IPS-15b (cell line): ENCODE measurements around the gene SCAMP2.
A peak's percentile ranks its signal among the peaks of the same experiment; 100 is the strongest.

Experiments
- H3K27me3 ChIP-seq: one replicate; pipeline ENCODE4 v1.6.1; 2013; ENCODE audit warnings: low read length; ENCODE audit not compliant: control insufficient read depth, insufficient read depth
- H3K36me3 ChIP-seq: one replicate; pipeline ENCODE4 v1.6.1; 2013; ENCODE audit warnings: low read length; ENCODE audit not compliant: control insufficient read depth, insufficient read depth
- H3K4me1 ChIP-seq: one replicate; pipeline ENCODE4 v1.6.1; 2013; ENCODE audit warnings: mild to moderate bottlenecking, low read length; ENCODE audit not compliant: control insufficient read depth, insufficient read depth
- H3K4me3 ChIP-seq: one replicate; pipeline ENCODE4 v1.5.1; 2013; ENCODE audit warnings: low read depth, low read length
- H3K9ac ChIP-seq: one replicate; pipeline ENCODE4 v1.6.1; 2013; ENCODE audit warnings: low read depth, mild to moderate bottlenecking, low read length
- H3K9me3 ChIP-seq: one replicate; pipeline ENCODE4 v1.6.1; 2013; ENCODE audit warnings: mild to moderate bottlenecking, low read length; ENCODE audit not compliant: control insufficient read depth, insufficient read depth

Gene SCAMP2

DNA sequence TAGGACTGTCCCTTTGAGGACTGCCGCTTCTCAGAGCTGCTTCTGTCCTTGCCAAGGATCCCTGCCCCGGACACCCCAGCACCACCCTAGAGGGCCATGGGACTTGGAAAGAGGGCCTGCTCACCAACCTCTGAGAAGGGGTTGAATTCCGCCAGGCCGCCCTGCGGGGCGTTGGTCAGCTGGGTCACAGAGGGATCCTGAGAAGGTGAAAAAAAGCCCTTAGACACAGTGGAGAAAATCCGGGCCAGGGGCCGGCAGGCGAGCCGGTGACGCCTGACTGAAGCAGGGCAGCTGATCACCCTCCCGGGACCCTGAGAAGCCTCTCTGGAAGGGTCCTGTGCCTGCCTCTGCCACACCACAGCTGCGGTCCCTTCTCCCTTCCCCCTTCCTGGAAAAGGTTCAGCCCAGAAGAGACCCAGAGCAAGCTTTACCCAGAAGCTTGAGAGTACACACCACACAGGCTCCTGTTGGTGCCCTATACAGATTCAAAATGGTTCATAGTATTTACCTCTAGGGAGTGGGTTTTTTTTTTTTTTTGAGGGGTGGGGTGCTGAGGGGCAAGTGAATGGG, 18.6 kb downstream of the SCAMP2 start:
- peaks cover 25% of the 10 kb centered on the region for H3K36me3 ChIP-seq
- no peaks in the 10 kb centered on the region for H3K4me1 ChIP-seq
- H3K9me3 ChIP-seq: no peaks in the 10 kb centered on the region
- H3K9ac ChIP-seq: no peak overlapping the region
- no peaks in the 10 kb centered on the region for H3K27me3 ChIP-seq
- no peak overlapping the region for H3K4me3 ChIP-seq

- H3K9ac ChIP-seq: no peak overlapping the region
- H3K9me3 ChIP-seq: no peaks in the 10 kb centered on the region
- H3K36me3 ChIP-seq: peaks cover 37% of the 10 kb centered on the region
- H3K4me3 ChIP-seq: no peak overlapping the region
- no peaks in the 10 kb centered on the region for H3K27me3 ChIP-seq
- H3K4me1 ChIP-seq: no peaks in the 10 kb centered on the region
These were observed 21.2 kb downstream of the SCAMP2 start for GRCh38 chr15:74851960-74852359.

DNA sequence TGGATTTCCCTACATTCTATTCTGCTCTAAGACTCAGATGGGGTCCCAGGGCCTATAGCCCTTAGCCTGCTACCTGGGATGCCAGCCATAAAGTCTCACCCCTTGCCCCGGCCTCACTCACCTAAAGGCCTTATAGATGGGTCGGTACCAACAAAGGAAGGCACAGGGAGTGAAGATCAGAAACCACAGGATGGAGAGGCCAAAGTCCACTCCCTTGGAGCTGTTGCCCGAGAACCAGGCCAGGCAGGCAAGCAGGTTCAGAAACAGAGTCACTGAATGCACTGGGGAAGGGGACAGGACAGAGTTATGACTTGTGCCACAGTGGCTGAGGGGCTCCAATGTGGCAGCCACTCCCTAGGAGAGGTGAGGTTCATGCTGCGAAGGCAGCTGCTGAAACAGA, 22.8 kb downstream of the SCAMP2 start:
- Histone ChIP-seq H3K9ac (no peak overlapping the region), H3K27me3 (no peaks in the 10 kb centered on the region), H3K9me3 (no peaks in the 10 kb centered on the region), H3K4me3 (no peak overlapping the region), H3K36me3 (peaks cover 37% of the 10 kb centered on the region), H3K4me1 (no peaks in the 10 kb centered on the region)

DNA sequence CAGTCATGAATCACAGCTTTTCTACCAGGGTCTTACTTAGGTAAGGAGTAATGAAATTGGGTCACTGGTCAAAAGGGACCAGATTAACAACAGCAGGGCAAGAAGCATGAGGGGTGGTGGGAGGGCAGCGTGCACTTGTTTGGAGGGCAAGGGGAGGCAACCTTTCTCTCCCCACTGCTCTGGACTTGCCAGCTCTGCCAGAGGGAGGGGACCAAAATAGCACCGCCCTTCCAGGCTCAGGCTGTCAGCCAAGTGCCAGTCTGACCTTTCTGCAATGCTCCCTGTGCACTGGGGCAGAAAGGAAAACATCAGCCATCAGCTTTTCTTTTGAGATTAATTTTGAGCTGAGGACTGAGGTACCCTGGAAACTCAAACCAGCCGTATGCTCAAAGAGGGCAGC, 25.7 kb downstream of the SCAMP2 start:
- Histone ChIP-seq H3K4me1 (peaks cover 3% of the 10 kb centered on the region), H3K9ac (no peak overlapping the region), H3K36me3 (peaks cover 31% of the 10 kb centered on the region), H3K9me3 (no peaks in the 10 kb centered on the region), H3K27me3 (no peaks in the 10 kb centered on the region), H3K4me3 (no peak overlapping the region)

DNA sequence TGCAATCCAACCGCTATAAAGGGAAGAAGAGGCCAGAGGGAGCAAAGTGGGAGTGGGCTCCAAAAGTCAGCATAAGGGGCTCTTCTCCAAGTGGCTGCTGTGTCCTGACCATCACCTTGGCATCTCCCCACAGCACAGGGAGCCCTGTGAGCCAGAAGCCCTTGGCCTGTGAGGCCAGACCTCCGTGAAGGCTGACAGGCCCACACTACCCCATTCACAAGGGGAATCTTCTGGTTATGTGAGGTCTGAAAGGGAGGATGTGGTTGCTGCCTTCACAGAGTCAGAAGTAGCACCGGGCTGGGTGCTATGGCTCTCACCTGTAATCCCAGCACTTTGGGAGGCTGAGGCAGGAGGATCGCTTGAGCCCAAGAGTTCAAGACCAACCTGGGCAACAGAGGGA, 27.6 kb downstream of the SCAMP2 start:
- no peaks in the 10 kb centered on the region for H3K27me3 ChIP-seq
- no peaks in the 10 kb centered on the region for H3K9me3 ChIP-seq
- H3K4me1 ChIP-seq: peaks cover 3% of the 10 kb centered on the region
- peaks cover 20% of the 10 kb centered on the region for H3K36me3 ChIP-seq
- H3K4me3 ChIP-seq: no peak overlapping the region
- H3K9ac ChIP-seq: no peak overlapping the region

GRCh38 chr15:74845208-74845568, 28.0 kb downstream of the SCAMP2 start:
- H3K4me1 ChIP-seq: peaks cover 3% of the 10 kb centered on the region
- no peaks in the 10 kb centered on the region for H3K27me3 ChIP-seq
- H3K9me3 ChIP-seq: no peaks in the 10 kb centered on the region
- H3K9ac ChIP-seq: no peak overlapping the region
- no peak overlapping the region for H3K4me3 ChIP-seq
- H3K36me3 ChIP-seq: peaks cover 20% of the 10 kb centered on the region

GRCh38 chr15:74844319-74845207, 28.6 kb downstream of the SCAMP2 start:
- Histone ChIP-seq H3K4me3 (no peak overlapping the region), H3K36me3 (peaks cover 21% of the 10 kb centered on the region), H3K9ac (no peak overlapping the region), H3K27me3 (no peaks in the 10 kb centered on the region), H3K9me3 (no peaks in the 10 kb centered on the region), H3K4me1 (peaks cover 3% of the 10 kb centered on the region)

DNA sequence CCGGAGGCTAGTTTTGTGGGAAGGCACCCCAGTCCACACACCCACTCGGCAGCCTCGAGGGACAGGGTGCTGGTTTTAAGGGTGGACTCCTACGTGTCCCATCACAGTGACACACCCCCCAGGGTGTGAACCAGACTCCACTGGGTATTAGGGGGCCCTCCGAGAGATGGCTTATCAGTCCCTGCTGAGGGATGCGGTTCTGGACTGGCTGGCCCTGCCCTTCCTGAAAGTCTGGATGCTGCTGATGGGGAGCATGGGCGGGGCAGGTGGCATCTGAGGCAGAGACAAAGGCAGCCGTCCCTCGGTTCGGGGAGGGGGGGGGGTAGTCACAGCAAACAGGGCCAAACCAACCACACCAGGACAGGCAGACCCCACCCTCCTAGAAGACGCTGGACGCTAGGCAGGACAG, 29.3 kb downstream of the SCAMP2 start:
- H3K36me3 ChIP-seq: peaks cover 21% of the 10 kb centered on the region
- no peaks in the 10 kb centered on the region for H3K9me3 ChIP-seq
- peaks cover 3% of the 10 kb centered on the region for H3K4me1 ChIP-seq
- no peaks in the 10 kb centered on the region for H3K27me3 ChIP-seq
- H3K9ac ChIP-seq: no peak overlapping the region
- H3K4me3 ChIP-seq: peak overlapping the region; percentile 82

GRCh38 chr15:74843445-74843828, 29.7 kb downstream of the SCAMP2 start:
- H3K9me3 ChIP-seq: no peaks in the 10 kb centered on the region
- no peaks in the 10 kb centered on the region for H3K27me3 ChIP-seq
- peak overlapping the region; percentile 82 for H3K4me3 ChIP-seq
- peak overlapping the region; percentile 85 for H3K9ac ChIP-seq
- H3K36me3 ChIP-seq: peaks cover 22% of the 10 kb centered on the region
- peaks cover 3% of the 10 kb centered on the region for H3K4me1 ChIP-seq

DNA sequence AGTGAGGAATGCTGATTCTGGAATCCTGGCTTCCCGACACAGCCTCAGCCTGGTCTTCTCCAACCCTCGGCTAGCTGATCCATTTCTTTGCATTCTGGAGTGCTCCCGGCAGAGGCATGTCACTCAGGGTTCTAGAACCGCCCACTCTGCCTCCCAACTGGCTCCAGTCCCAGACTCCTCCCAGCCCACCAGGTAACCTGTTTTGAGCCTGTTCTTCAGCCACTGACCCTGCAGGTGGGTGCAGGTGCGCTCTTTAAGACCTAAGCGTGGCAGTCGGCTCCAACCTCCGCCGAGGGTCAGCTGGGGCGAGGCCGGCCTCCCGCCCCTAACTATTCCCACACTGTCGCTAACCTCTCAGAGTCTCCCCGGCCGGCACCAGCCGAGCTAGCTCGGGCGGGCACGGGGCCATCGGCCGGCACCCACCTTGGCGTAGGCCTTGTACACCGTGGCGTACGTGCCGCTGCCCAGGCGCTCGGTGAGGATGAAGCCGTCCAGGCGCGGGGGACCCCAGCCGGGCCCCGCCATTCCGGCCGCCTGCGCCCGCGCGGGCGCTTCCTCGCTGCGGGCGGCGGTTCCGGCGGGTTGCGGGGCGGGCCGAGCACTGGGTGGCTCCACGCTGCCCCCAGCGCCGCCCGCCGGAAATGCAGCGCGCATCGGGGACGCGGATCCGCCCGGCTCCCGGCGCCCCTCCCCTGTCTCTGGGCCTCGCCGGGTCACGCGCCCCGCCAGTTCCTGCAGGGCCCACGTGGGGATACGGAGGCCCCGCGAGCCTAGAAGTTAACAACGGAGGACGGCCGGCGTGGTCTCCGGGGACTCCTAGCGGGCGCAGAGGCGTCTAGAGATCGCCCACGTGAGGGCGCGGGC, 30.4 kb downstream of the SCAMP2 start, which contains the start of gene ULK3:
TSS of gene ULK3 (minus strand) at position 576 of the 864 bp plus-strand sequence. CDS start at position 525, 51 bp downstream.
- Histone ChIP-seq H3K4me1 (peaks cover 3% of the 10 kb centered on the region), H3K36me3 (peaks cover 21% of the 10 kb centered on the region), H3K27me3 (no peaks in the 10 kb centered on the region)

DNA sequence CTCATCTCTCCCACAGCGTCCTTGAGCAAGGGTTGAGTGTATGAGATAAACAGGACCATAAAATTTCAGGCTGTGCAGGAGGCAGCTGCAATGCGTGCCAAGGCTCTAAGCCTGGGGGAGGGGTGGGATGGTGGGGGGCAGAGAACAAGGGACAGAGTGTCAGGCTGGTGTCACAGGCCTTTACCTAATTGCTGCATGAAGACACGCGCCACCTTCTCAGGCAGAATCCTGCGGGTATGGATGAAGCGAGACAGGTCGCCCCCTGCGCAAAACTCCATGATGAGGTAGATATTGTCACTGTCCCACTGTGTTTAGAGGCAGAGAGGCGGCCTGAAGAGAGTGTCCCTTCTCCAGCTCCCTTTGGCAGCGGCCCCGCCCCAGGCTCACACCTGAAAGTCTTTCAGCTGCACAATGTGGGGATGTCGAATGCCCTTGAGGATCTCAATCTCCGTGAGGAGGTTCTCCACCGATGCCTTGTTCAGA, 31.2 kb downstream of the SCAMP2 start:
- Histone ChIP-seq H3K27me3 (no peaks in the 10 kb centered on the region), H3K4me3 (peak overlapping the region; percentile 82), H3K4me1 (peaks cover 3% of the 10 kb centered on the region), H3K36me3 (peaks cover 16% of the 10 kb centered on the region), H3K9me3 (no peaks in the 10 kb centered on the region), H3K9ac (peak overlapping the region; percentile 41)

More for the DNA sequence above, 30.4 kb downstream of the SCAMP2 start, which contains the start of gene ULK3:
- Histone ChIP-seq H3K9ac (peak within 1 kb of the TSS; percentile 85), H3K9me3 (no peaks in the 10 kb centered on the region), H3K4me3 (peak within 1 kb of the TSS; percentile 82)
